ENCODE data around the gene SLC38A5. TPM values are rescaled to one million over a fixed set of nuclear protein-coding genes. Genes with fewer than 3 reads are reported as not detected.
"Not testable (repeated sequence)": the region's sequence is repeated elsewhere in the genome, so short reads cannot be mapped to it uniquely, and the experiment has no call there.

SLC38A5 gene
- 0.71 and 0.86 TPM in 2 replicates for polyA plus RNA-seq (2013)

- no peak within 1 kb of the TSS for H3K18ac ChIP-seq (ENCODE audit: low read length)
- peak within 1 kb of the TSS; percentile 57 for H4K91ac ChIP-seq (ENCODE audit: low read depth, low read length)
- no peak within 1 kb of the TSS for H2AFZ ChIP-seq (ENCODE audit: insufficient read depth, low read length, poor library complexity)
- no peak within 1 kb of the TSS for H2BK5ac ChIP-seq (ENCODE audit: low read depth, low read length, poor library complexity)
- no peak within 1 kb of the TSS for H4K12ac ChIP-seq (ENCODE audit: low read depth, low read length)
- peak within 1 kb of the TSS; percentile 46 for H2BK120ac ChIP-seq (ENCODE audit: insufficient read depth, low read length, poor library complexity)
- no peak for DNase-seq
- H3K4me1 ChIP-seq (ENCODE audit: control insufficient read depth in 1 of 2, insufficient read depth in 2 of 2, low read length in 2 of 2), result peaks cover 8 to 26% of the 10 kb centered on the region in 2 experiments
- no peak within 1 kb of the TSS for H3K4me2 ChIP-seq (ENCODE audit: low read length)
- no peaks in the 10 kb centered on the region for H3K9me3 ChIP-seq (ENCODE audit: insufficient read depth, low read depth, low read length)
- H3K27me3 ChIP-seq (ENCODE audit: insufficient read depth, low read length), result no peaks in the 10 kb centered on the region
- peak within 1 kb of the TSS; percentile 68 for H2BK12ac ChIP-seq (ENCODE audit: low read length)
- H3K4me3 ChIP-seq (ENCODE audit: low read depth, low read length), result no peak within 1 kb of the TSS
- H3K4ac ChIP-seq (ENCODE audit: low read depth, low read length), result no peak within 1 kb of the TSS
- no peaks in the 10 kb centered on the region for H3K79me1 ChIP-seq (ENCODE audit: low read length)
- H3K36me3 ChIP-seq (ENCODE audit: control insufficient read depth in 1 of 2, insufficient read depth in 2 of 2, low read length in 2 of 2), result no peaks in the 10 kb centered on the region
- no peak within 1 kb of the TSS for H4K8ac ChIP-seq (ENCODE audit: low read depth, low read length)
- no peaks in the 10 kb centered on the region for H3K79me2 ChIP-seq (ENCODE audit: control insufficient read depth, insufficient read depth, low read length, poor library complexity)
- WGBS (ENCODE audit: extremely low coverage, insufficient coverage, insufficient read length), result no CpG with 5 or more reads among the region's 18 CpGs
- no peak within 1 kb of the TSS for H3K23ac ChIP-seq (ENCODE audit: low read length)
- H3K14ac ChIP-seq (ENCODE audit: low read length), result peak within 1 kb of the TSS; percentile 7
- peak within 1 kb of the TSS; percentile 53 for H2AK5ac ChIP-seq (ENCODE audit: low read length)
- H3K27ac ChIP-seq (ENCODE audit: low read depth, low read length), result peak within 1 kb of the TSS; percentile 39
- H3K9ac ChIP-seq (ENCODE audit: low read length), result no peak within 1 kb of the TSS
Measured at GRCh38 chrX:48470110-48470832, at the start of gene SLC38A5. Gene SLC38A5 (minus strand): TSS chrX:48470260. CDS start chrX:48467924, 2,336 bp downstream.

DNA sequence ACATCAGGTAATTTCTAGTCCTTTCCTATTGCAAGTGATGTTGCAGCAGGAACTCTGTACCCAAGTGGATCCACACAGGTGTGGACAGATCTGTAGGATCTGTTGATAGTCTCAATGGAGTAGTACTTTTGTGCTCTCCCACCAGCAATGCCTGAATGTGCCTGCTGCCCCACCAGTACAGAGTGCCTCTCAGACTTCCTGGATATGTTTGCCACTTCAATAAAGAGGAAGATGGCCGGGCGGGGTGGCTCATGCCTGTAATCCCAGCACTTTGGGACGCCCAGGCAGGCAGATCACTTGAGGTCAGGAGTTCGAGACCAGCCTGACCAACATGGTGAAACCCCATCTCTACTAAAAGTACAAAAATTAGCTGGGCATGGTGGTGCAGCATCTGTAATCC is 49.4 kb upstream of the SLC38A5 start:
- H3K79me1 ChIP-seq (ENCODE audit: low read length); H2BK5ac ChIP-seq (ENCODE audit: low read depth, low read length, poor library complexity); H3K4ac ChIP-seq (ENCODE audit: low read depth, low read length); H2AFZ ChIP-seq (ENCODE audit: insufficient read depth, low read length, poor library complexity); H3K14ac ChIP-seq (ENCODE audit: low read length); H3K23ac ChIP-seq (ENCODE audit: low read length); H3K36me3 ChIP-seq (ENCODE audit: control insufficient read depth in 1 of 2, insufficient read depth in 2 of 2, low read length in 2 of 2); DNase-seq; H3K4me2 ChIP-seq (ENCODE audit: low read length); H4K12ac ChIP-seq (ENCODE audit: low read depth, low read length); H2BK120ac ChIP-seq (ENCODE audit: insufficient read depth, low read length, poor library complexity); H2BK12ac ChIP-seq (ENCODE audit: low read length); H4K8ac ChIP-seq (ENCODE audit: low read depth, low read length); H3K9me3 ChIP-seq (ENCODE audit: insufficient read depth, low read depth, low read length); H3K4me3 ChIP-seq (ENCODE audit: low read depth, low read length); H3K9ac ChIP-seq (ENCODE audit: low read length); H3K18ac ChIP-seq (ENCODE audit: low read length); H3K27me3 ChIP-seq (ENCODE audit: insufficient read depth, low read length); H2AK5ac ChIP-seq (ENCODE audit: low read length); H3K27ac ChIP-seq (ENCODE audit: low read depth, low read length); H3K79me2 ChIP-seq (ENCODE audit: control insufficient read depth, insufficient read depth, low read length, poor library complexity); H4K91ac ChIP-seq (ENCODE audit: low read depth, low read length): not testable (repeated sequence)
- peaks cover 17 to 19% of the 10 kb centered on the region in 2 experiments for H3K4me1 ChIP-seq (ENCODE audit: control insufficient read depth in 1 of 2, insufficient read depth in 2 of 2, low read length in 2 of 2)
- no CpG with 5 or more reads among the region's 4 CpGs for WGBS (ENCODE audit: extremely low coverage, insufficient coverage, insufficient read length)

- Histone ChIP-seq H3K27ac (ENCODE audit: low read depth, low read length) (no peak overlapping the region), H2BK5ac (ENCODE audit: low read depth, low read length, poor library complexity) (no peak overlapping the region), H3K36me3 (ENCODE audit: control insufficient read depth in 1 of 2, insufficient read depth in 2 of 2, low read length in 2 of 2) (peaks cover 0 to 2% of the 10 kb centered on the region in 2 experiments), H3K4ac (ENCODE audit: low read depth, low read length) (no peak overlapping the region), H2BK120ac (ENCODE audit: insufficient read depth, low read length, poor library complexity) (no peak overlapping the region), H3K9me3 (ENCODE audit: insufficient read depth, low read depth, low read length) (peaks cover 2% of the 10 kb centered on the region), H4K91ac (ENCODE audit: low read depth, low read length) (no peak overlapping the region), H3K79me1 (ENCODE audit: low read length) (peaks cover 17% of the 10 kb centered on the region), H3K27me3 (ENCODE audit: insufficient read depth, low read length) (no peaks in the 10 kb centered on the region), H3K79me2 (ENCODE audit: control insufficient read depth, insufficient read depth, low read length, poor library complexity) (no peaks in the 10 kb centered on the region), H4K12ac (ENCODE audit: low read depth, low read length) (no peak overlapping the region), H3K4me1 (ENCODE audit: control insufficient read depth in 1 of 2, insufficient read depth in 2 of 2, low read length in 2 of 2) (peaks cover 29 to 38% of the 10 kb centered on the region in 2 experiments), H3K4me2 (ENCODE audit: low read length) (no peak overlapping the region), H3K4me3 (ENCODE audit: low read depth, low read length) (no peak overlapping the region), H2AK5ac (ENCODE audit: low read length) (no peak overlapping the region), H3K9ac (ENCODE audit: low read length) (no peak overlapping the region), H2BK12ac (ENCODE audit: low read length) (no peak overlapping the region), H3K23ac (ENCODE audit: low read length) (no peak overlapping the region), H4K8ac (ENCODE audit: low read depth, low read length) (no peak overlapping the region), H2AFZ (ENCODE audit: insufficient read depth, low read length, poor library complexity) (no peak overlapping the region), H3K14ac (ENCODE audit: low read length) (no peak overlapping the region), H3K18ac (ENCODE audit: low read length) (no peak overlapping the region)
- no CpG with 5 or more reads among the region's 5 CpGs for WGBS (ENCODE audit: extremely low coverage, insufficient coverage, insufficient read length)
- DNase-seq, result no peak
Measured at GRCh38 chrX:48516987-48517386, 46.9 kb upstream of the SLC38A5 start.

DNA sequence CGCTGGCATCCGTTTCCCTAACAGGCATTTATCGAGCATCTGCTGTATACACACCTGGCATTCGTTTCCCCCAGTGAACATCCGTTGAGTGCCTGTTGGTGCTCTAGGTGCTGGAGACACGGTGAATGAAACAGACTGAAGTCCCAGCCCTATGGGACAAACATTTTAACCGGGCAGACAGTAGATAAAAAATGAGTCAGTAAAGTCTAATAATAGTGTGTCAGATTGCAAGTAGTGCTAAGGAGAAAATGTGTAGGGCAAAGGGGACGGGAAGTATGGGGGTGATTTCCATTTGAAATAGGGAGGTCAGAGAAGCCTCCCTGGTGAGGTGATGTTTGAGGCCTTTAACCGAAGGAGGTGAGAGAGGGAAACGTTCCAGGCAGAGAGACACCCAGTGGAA is 46.2 kb upstream of the SLC38A5 start:
- H2BK5ac ChIP-seq (ENCODE audit: low read depth, low read length, poor library complexity), result no peak overlapping the region
- no peak overlapping the region for H3K4me2 ChIP-seq (ENCODE audit: low read length)
- no peak overlapping the region for H3K18ac ChIP-seq (ENCODE audit: low read length)
- no peak overlapping the region for H2AK5ac ChIP-seq (ENCODE audit: low read length)
- no CpG with 5 or more reads among the region's 10 CpGs for WGBS (ENCODE audit: extremely low coverage, insufficient coverage, insufficient read length)
- peak overlapping the region; percentile 28 for H4K91ac ChIP-seq (ENCODE audit: low read depth, low read length)
- H4K12ac ChIP-seq (ENCODE audit: low read depth, low read length), result no peak overlapping the region
- peaks cover 2% of the 10 kb centered on the region for H3K9me3 ChIP-seq (ENCODE audit: insufficient read depth, low read depth, low read length)
- H2BK12ac ChIP-seq (ENCODE audit: low read length), result peak overlapping the region; percentile 6
- H3K23ac ChIP-seq (ENCODE audit: low read length), result no peak overlapping the region
- H4K8ac ChIP-seq (ENCODE audit: low read depth, low read length), result no peak overlapping the region
- H3K27me3 ChIP-seq (ENCODE audit: insufficient read depth, low read length), result no peaks in the 10 kb centered on the region
- no peak overlapping the region for H3K27ac ChIP-seq (ENCODE audit: low read depth, low read length)
- no peak overlapping the region for H3K14ac ChIP-seq (ENCODE audit: low read length)
- H3K79me2 ChIP-seq (ENCODE audit: control insufficient read depth, insufficient read depth, low read length, poor library complexity), result no peaks in the 10 kb centered on the region
- H3K9ac ChIP-seq (ENCODE audit: low read length), result no peak overlapping the region
- H3K4me3 ChIP-seq (ENCODE audit: low read depth, low read length), result no peak overlapping the region
- H2BK120ac ChIP-seq (ENCODE audit: insufficient read depth, low read length, poor library complexity), result no peak overlapping the region
- H3K36me3 ChIP-seq (ENCODE audit: control insufficient read depth in 1 of 2, insufficient read depth in 2 of 2, low read length in 2 of 2), result peaks cover 0 to 2% of the 10 kb centered on the region in 2 experiments
- no peak overlapping the region for H2AFZ ChIP-seq (ENCODE audit: insufficient read depth, low read length, poor library complexity)
- peaks cover 17% of the 10 kb centered on the region for H3K79me1 ChIP-seq (ENCODE audit: low read length)
- no peak overlapping the region for H3K4ac ChIP-seq (ENCODE audit: low read depth, low read length)
- DNase-seq, result no peak
- H3K4me1 ChIP-seq (ENCODE audit: control insufficient read depth in 1 of 2, insufficient read depth in 2 of 2, low read length in 2 of 2), result peaks cover 29 to 38% of the 10 kb centered on the region in 2 experiments

Data from trophoblast cell (in vitro differentiated cells and primary cell).